Inferior parietal cortex (tissue), 1 donor: ENCODE data around the gene ZNF366.

Source experiments
- DNase-seq: peaks from one replicate; pipeline ENCODE4 v3.0.0-alpha.2; 2016; ENCODE audit errors: extremely low spot score

The ZNF366 gene

GRCh38 chr5:72441094-72441723, 66.0 kb downstream of the ZNF366 start:
- no peak for DNase-seq

- DNase-seq: no peak
These were observed 67.0 kb downstream of the ZNF366 start for GRCh38 chr5:72440207-72440638.

GRCh38 chr5:72439192-72439591, 68.0 kb downstream of the ZNF366 start:
- no peak for DNase-seq

- no peak for DNase-seq
These were observed 69.1 kb downstream of the ZNF366 start for GRCh38 chr5:72438141-72438540.

- no peak for DNase-seq
These were observed 70.3 kb downstream of the ZNF366 start for GRCh38 chr5:72436796-72437471.

GRCh38 chr5:72434781-72435437, 72.3 kb downstream of the ZNF366 start:
- DNase-seq: no peak

- DNase-seq: no peak
These were observed 73.0 kb downstream of the ZNF366 start for GRCh38 chr5:72434056-72434780.

- DNase-seq: no peak
These were observed 73.7 kb downstream of the ZNF366 start for GRCh38 chr5:72433522-72433921.

- no peak for DNase-seq
These were observed 78.5 kb downstream of the ZNF366 start for GRCh38 chr5:72428669-72429068.

- no peak for DNase-seq
These were observed 79.4 kb downstream of the ZNF366 start for GRCh38 chr5:72427488-72428437.

GRCh38 chr5:72427016-72427415, 80.2 kb downstream of the ZNF366 start:
- DNase-seq: no peak

- no peak for DNase-seq
These were observed 81.2 kb downstream of the ZNF366 start for GRCh38 chr5:72426019-72426418.

GRCh38 chr5:72418271-72418670, 88.9 kb downstream of the ZNF366 start:
- DNase-seq: no peak

GRCh38 chr5:72417333-72418062, 89.7 kb downstream of the ZNF366 start:
- no peak for DNase-seq

- DNase-seq: no peak
These were observed 91.4 kb downstream of the ZNF366 start for GRCh38 chr5:72415616-72416325.

GRCh38 chr5:72412283-72413055, 94.7 kb downstream of the ZNF366 start:
- no peak for DNase-seq

- DNase-seq: no peak
These were observed 96.4 kb downstream of the ZNF366 start for GRCh38 chr5:72410688-72411295.

GRCh38 chr5:72408603-72409002, 98.6 kb downstream of the ZNF366 start:
- no peak for DNase-seq

- no peak for DNase-seq
These were observed 99.1 kb downstream of the ZNF366 start for GRCh38 chr5:72408127-72408526.
